HEK293 (cell line): ENCODE measurements around the gene ZNF629.

ENCODE experiments used
- KLF10 ChIP-seq: fragments of 450-650 bp; IDR thresholded peaks from 2 replicates; pipeline ENCODE4 v1.5.1; 2018; ENCODE audit warnings: missing biosample characterization, mild to moderate bottlenecking, missing genetic modification characterization
- TCF7L2 ChIP-seq: IDR thresholded peaks from 2 replicates; pipeline ENCODE4 v1.6.1; 2011; ENCODE audit warnings: low read depth, mild to moderate bottlenecking, inconsistent platforms, low read length, moderate library complexity, borderline replicate concordance
- ZBTB21 ChIP-seq: fragments of 450-650 bp; formaldehyde crosslinking; IDR thresholded peaks from 2 replicates; pipeline ENCODE4 v1.5.1; 2017; ENCODE audit warnings: missing biosample characterization, missing genetic modification characterization
- ZEB2 ChIP-seq: fragments of 450-650 bp; formaldehyde crosslinking; IDR thresholded peaks from 2 replicates; pipeline ENCODE4 v1.5.1; 2016; ENCODE audit warnings: missing biosample characterization, missing genetic modification characterization
- ZFHX2 ChIP-seq: fragments of 450-650 bp; formaldehyde crosslinking; conservative IDR thresholded peaks from 2 replicates; pipeline ENCODE4 v1.5.1; 2016; ENCODE audit warnings: missing biosample characterization, missing genetic modification characterization
- ZNF174 ChIP-seq: fragments of 450-650 bp; formaldehyde crosslinking; IDR thresholded peaks from 2 replicates; pipeline ENCODE4 v1.5.0; 2017; ENCODE audit warnings: missing biosample characterization, mild to moderate bottlenecking, missing genetic modification characterization
- ZNF175 ChIP-seq: fragments of 450-650 bp; formaldehyde crosslinking; IDR thresholded peaks from 2 replicates; pipeline ENCODE4 v1.5.1; 2016; ENCODE audit warnings: missing biosample characterization, missing genetic modification characterization
- ZNF19 ChIP-seq: fragments of 450-650 bp; formaldehyde crosslinking; IDR thresholded peaks from 2 replicates; pipeline ENCODE4; 2016; ENCODE audit warnings: missing biosample characterization, missing genetic modification characterization, low read depth
- ZNF335 ChIP-seq: fragments of 450-650 bp; formaldehyde crosslinking; conservative IDR thresholded peaks from 2 replicates; pipeline ENCODE4 v1.5.1; 2016; ENCODE audit warnings: missing biosample characterization, missing genetic modification characterization
- ZNF48 ChIP-seq: fragments of 450-650 bp; formaldehyde crosslinking; IDR thresholded peaks from 2 replicates; pipeline ENCODE4 v1.5.1; 2016; ENCODE audit warnings: missing biosample characterization, missing genetic modification characterization
- ZNF621 ChIP-seq: fragments of 450-650 bp; formaldehyde crosslinking; IDR thresholded peaks from 2 replicates; pipeline ENCODE4 v1.5.1; 2017; ENCODE audit warnings: missing biosample characterization, missing genetic modification characterization
- ZNF654 ChIP-seq: fragments of 450-650 bp; formaldehyde crosslinking; IDR thresholded peaks from 2 replicates; pipeline ENCODE4 v1.5.1; 2016; ENCODE audit warnings: low read depth, missing biosample characterization, missing genetic modification characterization
- ZNF670 ChIP-seq: fragments of 450-650 bp; formaldehyde crosslinking; IDR thresholded peaks from 2 replicates; pipeline ENCODE4 v1.5.1; 2016; ENCODE audit warnings: missing biosample characterization, missing genetic modification characterization, low read depth
- TF ChIP-seq, protein P1 (sequence below): fragments of 450-650 bp; formaldehyde crosslinking; conservative IDR thresholded peaks from 2 replicates; pipeline ENCODE4 v1.5.1; 2016; ENCODE audit warnings: low read depth, missing biosample characterization, missing genetic modification characterization
- TF ChIP-seq, protein P2 (sequence below): sonication (generic); formaldehyde crosslinking; IDR thresholded peaks from 2 replicates; pipeline ENCODE4 v1.8.1; 2022; ENCODE audit warnings: mild to moderate bottlenecking, moderate library complexity, missing genetic modification reagents
- TF ChIP-seq, protein P3 (sequence below): fragments of 450-650 bp; formaldehyde crosslinking; IDR thresholded peaks from 2 replicates; pipeline ENCODE4 v1.5.1; 2016; ENCODE audit warnings: missing biosample characterization, missing genetic modification characterization
- TF ChIP-seq, protein P4 (sequence below): fragments of 450-650 bp; formaldehyde crosslinking; IDR thresholded peaks from 2 replicates; pipeline ENCODE4 v1.5.1; 2016; ENCODE audit warnings: missing biosample characterization, missing genetic modification characterization
- TF ChIP-seq, protein P5 (sequence below): fragments of 450-650 bp; formaldehyde crosslinking; IDR thresholded peaks from 2 replicates; pipeline ENCODE4 v1.5.1; 2017; ENCODE audit warnings: missing biosample characterization, missing genetic modification characterization
- TF ChIP-seq, protein P6 (sequence below): fragments of 450-650 bp; formaldehyde crosslinking; IDR thresholded peaks from 2 replicates; pipeline ENCODE4 v1.5.1; 2016; ENCODE audit warnings: missing biosample characterization, missing genetic modification characterization

Gene ZNF629

DNA sequence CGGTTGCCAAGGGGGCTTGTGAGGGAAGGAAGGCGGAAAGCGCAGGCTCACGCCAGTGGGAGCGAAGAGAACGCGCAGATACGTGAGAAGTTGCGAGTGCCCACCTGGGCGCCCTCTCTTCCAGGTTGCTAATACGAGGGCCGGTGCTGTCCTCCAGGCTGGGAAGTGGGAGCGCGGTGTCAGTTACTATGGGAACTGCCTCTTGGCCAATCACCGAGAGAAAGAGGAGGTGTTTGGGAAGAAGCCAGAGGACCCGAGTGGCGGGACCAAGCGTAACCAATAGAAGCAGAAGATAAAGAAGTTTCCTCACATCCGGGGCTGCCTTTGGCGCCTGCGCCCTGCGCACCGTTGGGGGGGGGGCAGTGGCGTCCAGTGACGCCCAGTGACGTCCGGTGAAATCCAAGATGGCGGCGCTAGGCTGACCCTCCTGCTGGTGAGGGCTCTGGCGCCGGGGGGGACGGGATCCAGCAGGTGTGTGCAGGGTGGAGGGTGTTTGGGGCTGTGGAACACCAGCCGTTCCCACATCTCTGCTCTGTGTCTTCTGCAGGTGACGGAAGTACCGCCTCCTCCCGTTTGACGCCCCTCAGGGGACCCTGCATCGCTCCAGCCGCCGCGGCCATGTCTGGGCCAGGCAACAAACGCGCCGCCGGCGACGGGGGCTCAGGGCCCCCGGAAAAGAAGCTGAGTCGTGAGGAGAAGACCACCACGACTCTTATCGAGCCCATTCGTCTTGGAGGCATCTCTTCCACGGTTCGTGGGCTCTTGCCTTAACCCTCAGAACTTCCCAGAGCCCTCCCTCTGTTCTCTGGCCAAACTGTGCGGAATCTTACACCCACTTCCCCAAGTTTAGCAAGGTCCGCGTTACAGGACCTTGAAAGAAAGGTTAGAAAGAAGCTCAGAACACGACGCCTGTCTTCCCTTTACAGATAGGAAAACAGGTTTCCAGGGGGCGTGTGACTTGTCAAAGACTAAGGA is 24.8 kb downstream of the ZNF629 start, which contains the start of the genes CFAP119 and RNF40 (continued):
- TF ChIP-seq TCF7L2 = no peak
- TF ChIP-seq ZNF335 (tag by site-specific recombination) = peak; percentile 96
- TF ChIP-seq, protein P1, sequence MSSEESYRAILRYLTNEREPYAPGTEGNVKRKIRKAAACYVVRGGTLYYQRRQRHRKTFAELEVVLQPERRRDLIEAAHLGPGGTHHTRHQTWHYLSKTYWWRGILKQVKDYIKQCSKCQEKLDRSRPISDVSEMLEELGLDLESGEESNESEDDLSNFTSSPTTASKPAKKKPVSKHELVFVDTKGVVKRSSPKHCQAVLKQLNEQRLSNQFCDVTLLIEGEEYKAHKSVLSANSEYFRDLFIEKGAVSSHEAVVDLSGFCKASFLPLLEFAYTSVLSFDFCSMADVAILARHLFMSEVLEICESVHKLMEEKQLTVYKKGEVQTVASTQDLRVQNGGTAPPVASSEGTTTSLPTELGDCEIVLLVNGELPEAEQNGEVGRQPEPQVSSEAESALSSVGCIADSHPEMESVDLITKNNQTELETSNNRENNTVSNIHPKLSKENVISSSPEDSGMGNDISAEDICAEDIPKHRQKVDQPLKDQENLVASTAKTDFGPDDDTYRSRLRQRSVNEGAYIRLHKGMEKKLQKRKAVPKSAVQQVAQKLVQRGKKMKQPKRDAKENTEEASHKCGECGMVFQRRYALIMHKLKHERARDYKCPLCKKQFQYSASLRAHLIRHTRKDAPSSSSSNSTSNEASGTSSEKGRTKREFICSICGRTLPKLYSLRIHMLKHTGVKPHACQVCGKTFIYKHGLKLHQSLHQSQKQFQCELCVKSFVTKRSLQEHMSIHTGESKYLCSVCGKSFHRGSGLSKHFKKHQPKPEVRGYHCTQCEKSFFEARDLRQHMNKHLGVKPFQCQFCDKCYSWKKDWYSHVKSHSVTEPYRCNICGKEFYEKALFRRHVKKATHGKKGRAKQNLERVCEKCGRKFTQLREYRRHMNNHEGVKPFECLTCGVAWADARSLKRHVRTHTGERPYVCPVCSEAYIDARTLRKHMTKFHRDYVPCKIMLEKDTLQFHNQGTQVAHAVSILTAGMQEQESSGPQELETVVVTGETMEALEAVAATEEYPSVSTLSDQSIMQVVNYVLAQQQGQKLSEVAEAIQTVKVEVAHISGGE (tag by site-specific recombination) = peak; percentile 48
- TF ChIP-seq ZNF175 = no peak
- TF ChIP-seq, protein P2, sequence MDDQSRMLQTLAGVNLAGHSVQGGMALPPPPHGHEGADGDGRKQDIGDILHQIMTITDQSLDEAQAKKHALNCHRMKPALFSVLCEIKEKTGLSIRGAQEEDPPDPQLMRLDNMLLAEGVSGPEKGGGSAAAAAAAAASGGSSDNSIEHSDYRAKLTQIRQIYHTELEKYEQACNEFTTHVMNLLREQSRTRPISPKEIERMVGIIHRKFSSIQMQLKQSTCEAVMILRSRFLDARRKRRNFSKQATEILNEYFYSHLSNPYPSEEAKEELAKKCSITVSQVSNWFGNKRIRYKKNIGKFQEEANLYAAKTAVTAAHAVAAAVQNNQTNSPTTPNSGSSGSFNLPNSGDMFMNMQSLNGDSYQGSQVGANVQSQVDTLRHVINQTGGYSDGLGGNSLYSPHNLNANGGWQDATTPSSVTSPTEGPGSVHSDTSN = peak; percentile 20
- TF ChIP-seq ZNF621 = no peak
- TF ChIP-seq, protein P3, sequence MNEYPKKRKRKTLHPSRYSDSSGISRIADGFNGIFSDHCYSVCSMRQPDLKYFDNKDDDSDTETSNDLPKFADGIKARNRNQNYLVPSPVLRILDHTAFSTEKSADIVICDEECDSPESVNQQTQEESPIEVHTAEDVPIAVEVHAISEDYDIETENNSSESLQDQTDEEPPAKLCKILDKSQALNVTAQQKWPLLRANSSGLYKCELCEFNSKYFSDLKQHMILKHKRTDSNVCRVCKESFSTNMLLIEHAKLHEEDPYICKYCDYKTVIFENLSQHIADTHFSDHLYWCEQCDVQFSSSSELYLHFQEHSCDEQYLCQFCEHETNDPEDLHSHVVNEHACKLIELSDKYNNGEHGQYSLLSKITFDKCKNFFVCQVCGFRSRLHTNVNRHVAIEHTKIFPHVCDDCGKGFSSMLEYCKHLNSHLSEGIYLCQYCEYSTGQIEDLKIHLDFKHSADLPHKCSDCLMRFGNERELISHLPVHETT (tag by site-specific recombination) = peak; percentile 70; the same call in 1 of the 2 replicates
- TF ChIP-seq ZNF654 (tag by site-specific recombination) = no peak
- TF ChIP-seq ZNF670 (tag by site-specific recombination) = no peak
- TF ChIP-seq ZEB2 (tag by site-specific recombination) = peak; percentile 35
- TF ChIP-seq, protein P4, sequence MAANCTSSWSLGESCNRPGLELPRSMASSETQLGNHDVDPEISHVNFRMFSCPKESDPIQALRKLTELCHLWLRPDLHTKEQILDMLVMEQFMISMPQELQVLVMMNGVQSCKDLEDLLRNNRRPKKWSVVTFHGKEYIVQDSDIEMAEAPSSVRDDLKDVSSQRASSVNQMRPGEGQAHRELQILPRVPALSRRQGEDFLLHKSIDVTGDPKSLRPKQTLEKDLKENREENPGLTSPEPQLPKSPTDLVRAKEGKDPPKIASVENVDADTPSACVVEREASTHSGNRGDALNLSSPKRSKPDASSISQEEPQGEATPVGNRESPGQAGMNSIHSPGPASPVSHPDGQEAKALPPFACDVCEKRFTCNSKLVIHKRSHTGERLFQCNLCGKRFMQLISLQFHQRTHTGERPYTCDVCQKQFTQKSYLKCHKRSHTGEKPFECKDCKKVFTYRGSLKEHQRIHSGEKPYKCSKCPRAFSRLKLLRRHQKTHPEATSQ (tag by site-specific recombination) = peak; percentile 92
- no peak for TF ChIP-seq ZNF19 (tag by site-specific recombination)
- TF ChIP-seq, protein P5, sequence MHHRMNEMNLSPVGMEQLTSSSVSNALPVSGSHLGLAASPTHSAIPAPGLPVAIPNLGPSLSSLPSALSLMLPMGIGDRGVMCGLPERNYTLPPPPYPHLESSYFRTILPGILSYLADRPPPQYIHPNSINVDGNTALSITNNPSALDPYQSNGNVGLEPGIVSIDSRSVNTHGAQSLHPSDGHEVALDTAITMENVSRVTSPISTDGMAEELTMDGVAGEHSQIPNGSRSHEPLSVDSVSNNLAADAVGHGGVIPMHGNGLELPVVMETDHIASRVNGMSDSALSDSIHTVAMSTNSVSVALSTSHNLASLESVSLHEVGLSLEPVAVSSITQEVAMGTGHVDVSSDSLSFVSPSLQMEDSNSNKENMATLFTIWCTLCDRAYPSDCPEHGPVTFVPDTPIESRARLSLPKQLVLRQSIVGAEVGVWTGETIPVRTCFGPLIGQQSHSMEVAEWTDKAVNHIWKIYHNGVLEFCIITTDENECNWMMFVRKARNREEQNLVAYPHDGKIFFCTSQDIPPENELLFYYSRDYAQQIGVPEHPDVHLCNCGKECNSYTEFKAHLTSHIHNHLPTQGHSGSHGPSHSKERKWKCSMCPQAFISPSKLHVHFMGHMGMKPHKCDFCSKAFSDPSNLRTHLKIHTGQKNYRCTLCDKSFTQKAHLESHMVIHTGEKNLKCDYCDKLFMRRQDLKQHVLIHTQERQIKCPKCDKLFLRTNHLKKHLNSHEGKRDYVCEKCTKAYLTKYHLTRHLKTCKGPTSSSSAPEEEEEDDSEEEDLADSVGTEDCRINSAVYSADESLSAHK = 0 out of 2 replicates have a peak, but pooled peaks have one; percentile 19
- peak; percentile 53; the same call in 1 of the 2 replicates for TF ChIP-seq ZFHX2 (tag by site-specific recombination)
- peak; percentile 41; the same call in 1 of the 2 replicates for TF ChIP-seq KLF10 (tag by site-specific recombination)
- TF ChIP-seq ZNF48 (tag by site-specific recombination) = no peak
- TF ChIP-seq ZNF174 (tag by site-specific recombination) = no peak
- TF ChIP-seq ZBTB21 (tag by site-specific recombination) = peak; percentile 90
- TF ChIP-seq, protein P6, sequence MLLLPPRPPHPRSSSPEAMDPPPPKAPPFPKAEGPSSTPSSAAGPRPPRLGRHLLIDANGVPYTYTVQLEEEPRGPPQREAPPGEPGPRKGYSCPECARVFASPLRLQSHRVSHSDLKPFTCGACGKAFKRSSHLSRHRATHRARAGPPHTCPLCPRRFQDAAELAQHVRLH (tag by site-specific recombination) = peak; percentile 17; the same call in 1 of the 2 replicates
